Activated CD8-positive, alpha-beta memory T cell treated with anti-CD3 and anti-CD28 coated beads, Interleukin-2, amount 50 U/mL, for 24 hours (primary cell): ENCODE data around the gene HOXC11.

ENCODE experiments used
- DNase-seq: peaks from one replicate; pipeline ENCODE4 v3.0.0-alpha.2; 2020; ENCODE audit errors: extremely low read depth

The HOXC11 gene

GRCh38 chr12:53942467-53942997 is 30.4 kb upstream of the HOXC11 start:
- DNase-seq = no peak

GRCh38 chr12:53944209-53944608 is 28.7 kb upstream of the HOXC11 start:
- no peak for DNase-seq

DNA sequence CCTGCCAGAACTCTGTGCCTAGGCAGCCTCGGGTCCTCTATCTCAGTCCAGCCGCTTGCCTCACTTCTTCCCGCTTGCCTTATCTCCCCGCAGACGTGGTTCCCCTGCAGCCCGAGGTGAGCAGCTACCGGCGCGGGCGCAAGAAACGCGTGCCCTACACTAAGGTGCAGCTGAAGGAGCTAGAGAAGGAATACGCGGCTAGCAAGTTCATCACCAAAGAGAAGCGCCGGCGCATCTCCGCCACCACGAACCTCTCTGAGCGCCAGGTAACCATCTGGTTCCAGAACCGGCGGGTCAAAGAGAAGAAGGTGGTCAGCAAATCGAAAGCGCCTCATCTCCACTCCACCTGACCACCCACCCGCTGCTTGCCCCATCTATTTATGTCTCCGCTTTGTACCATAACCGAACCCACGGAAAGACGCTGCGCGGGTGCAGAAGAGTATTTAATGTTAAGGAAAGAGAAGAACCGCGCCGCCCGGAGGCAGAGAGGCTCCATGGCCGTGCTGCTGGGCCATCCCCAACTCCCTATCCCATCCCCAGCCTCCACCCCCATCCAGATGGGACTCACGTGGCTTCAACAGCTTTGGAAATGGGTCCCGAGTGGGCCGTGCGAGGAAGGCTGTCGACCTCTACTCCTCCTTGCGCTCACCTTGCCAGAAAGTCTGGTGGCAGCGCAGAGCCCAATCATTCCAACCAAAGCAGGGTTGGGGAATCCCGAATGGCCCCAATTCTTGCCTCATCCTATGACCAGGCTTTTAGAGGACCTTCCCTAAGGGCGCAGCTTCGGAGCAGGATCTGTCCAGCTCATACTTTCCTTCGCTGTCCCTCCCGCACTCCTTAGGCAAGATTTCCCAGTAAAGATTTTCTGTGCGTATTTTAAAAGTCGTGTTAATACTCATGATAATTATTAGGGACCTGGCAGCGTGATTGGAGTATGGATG is 27.7 kb upstream of the HOXC11 start:
- no peak for DNase-seq

DNA sequence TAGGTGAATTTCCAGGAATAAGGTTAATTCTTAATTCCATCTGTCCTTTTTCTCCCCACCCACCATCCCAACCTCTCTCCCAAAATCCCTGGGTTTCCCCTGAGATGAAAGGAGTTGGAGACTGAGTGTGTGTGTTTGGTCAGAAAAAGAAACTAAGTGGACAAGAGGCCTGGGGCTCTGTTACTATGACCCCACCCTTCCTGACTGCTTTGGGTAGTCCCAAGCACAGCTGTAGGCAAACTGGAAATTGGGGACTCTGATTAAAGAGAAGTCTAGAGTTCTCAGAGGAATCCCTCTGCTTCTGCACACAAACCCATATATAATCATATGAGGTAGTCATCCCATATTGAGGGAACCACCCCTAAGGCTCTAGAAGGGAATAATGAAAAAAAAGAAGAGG is 25.2 kb upstream of the HOXC11 start:
- no peak for DNase-seq

DNA sequence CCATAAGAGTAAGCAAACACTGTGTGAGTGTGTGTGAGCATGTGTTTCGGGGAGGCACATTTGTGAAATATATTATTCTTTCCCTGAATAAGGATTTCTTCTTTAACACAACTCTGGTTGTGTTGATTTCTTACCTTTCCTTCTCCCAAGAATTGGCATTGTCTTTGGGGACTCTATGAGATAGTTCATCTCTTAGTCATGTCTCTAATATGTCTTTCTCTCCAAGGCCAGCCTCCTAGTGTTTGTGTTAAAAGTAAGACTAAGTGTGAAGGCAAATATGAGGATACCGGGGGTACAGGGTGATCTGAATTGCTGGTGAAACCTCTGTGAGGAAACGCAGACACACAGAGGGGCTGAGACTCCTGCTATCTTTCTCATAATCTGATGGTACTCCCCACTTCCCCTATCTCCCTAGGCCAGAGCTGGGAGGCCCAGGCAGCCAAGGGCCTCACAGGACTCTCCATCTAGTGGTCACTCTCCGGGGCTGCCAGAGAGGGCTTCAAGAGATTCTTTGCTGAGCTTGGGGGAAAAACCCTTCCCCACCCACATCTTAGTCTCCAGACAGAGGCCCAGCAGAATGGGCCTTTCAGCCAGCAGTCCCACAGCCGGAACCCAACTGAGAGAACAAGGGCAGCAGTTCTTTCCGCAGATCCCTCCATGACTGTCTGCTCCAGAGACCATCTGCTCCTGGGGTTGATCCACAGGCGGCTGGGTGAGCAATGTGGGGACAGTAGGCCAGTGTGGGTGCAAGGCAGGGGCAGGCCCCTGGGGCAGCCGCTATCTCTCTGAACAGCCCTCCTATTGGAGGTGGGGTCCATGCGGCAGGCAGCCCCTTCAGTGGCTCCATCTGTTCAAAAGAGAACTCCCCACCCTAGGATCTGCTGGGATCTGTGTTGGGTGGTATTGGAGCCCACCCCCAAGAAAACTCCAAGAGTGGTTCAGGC is 24.0 kb upstream of the HOXC11 start:
- no peak for DNase-seq

DNA sequence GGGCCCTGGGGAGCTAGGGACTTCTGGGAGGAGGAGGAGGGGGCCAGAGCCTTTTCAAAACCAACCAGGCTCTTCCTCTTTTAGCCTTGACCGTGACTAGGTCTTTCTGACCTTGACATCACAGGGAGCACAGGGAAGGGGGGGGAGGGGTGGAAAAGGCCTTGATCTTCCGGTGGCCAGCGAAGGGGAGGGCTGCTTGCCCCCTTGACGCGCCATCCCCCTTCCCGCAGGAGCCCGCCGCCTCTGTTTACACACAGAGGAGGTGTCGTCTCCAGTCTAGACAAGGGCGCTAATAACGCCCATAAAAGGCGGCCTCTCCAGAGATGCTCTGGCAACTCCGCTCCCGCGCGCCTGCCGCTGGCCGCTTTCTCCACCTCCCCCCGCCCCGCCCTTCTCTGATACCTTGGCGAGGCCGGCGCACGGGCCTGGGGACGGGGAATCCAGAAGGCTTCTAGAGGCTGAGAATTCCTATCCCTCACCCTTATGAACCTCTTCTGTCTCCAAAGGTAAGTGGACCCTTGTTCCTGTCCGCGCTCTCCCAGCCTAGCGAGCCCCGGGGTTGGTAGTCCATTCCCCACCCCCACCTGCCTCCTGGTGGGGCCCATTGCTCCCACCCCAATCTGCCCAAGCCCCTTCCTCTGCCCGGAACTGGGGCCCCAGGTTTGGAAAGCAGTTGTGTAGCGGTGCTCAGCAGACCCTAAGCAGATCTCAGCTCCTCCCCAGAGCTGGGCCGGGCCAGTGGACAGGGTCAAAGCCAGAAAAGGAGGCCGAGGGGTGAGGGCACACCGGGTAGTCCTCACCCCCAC is 23.1 kb upstream of the HOXC11 start:
- DNase-seq = no peak

GRCh38 chr12:53950437-53950773 is 22.5 kb upstream of the HOXC11 start:
- DNase-seq = no peak

GRCh38 chr12:53950789-53951576 is 21.9 kb upstream of the HOXC11 start:
- DNase-seq = no peak

GRCh38 chr12:53951577-53952334 is 21.2 kb upstream of the HOXC11 start:
- no peak for DNase-seq

GRCh38 chr12:53952335-53952694 is 20.6 kb upstream of the HOXC11 start:
- DNase-seq = no peak

GRCh38 chr12:53952871-53953734 is 19.8 kb upstream of the HOXC11 start:
- no peak for DNase-seq

DNA sequence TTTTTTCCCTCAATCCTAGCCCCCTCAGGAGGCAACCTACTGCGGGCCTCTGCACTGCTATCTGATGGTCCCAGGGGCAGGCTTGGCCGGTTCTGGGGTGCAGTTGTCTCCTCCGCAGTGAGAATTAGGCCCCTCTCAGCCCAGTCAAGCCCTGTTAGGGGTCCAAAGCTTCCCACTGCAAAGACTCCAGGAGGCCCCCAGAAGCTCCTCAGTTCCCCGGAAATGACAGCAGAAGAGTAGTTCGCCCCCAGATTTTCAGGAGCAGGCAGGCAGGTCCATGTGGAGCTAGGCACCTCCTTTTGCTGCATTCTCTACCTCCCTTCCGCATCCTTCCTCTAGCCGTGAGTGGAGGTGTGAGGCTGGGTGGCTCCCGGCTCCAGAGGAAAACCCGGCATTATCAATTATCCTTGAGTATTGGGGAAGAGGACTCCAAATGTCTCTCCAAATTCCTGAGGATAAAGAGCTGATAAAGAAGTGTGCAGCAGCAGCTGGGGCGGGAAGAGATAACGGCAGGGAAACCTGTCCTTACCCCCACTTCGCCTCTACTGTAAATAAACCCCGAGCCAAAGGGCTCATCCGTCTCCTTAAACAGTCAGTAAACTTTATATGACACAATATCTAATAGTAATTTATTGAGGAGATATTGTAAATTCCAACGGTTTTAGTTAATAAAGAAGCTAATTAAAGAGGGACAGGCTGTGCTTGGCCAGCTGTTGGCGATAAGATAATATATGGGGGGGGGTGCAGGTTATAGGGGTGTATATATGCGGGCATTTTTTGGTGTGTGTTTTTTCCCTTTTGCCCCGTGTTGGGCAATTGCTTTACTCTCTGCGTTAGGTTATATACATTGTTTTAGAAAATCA is 18.9 kb upstream of the HOXC11 start:
- DNase-seq = no peak

- no peak for DNase-seq
These were observed 18.3 kb upstream of the HOXC11 start, which contains the start of gene HOXC12 for GRCh38 chr12:53954694-53955035. Gene HOXC12 (plus strand): TSS chr12:53954903. CDS start chr12:53954930, 27 bp downstream.

DNA sequence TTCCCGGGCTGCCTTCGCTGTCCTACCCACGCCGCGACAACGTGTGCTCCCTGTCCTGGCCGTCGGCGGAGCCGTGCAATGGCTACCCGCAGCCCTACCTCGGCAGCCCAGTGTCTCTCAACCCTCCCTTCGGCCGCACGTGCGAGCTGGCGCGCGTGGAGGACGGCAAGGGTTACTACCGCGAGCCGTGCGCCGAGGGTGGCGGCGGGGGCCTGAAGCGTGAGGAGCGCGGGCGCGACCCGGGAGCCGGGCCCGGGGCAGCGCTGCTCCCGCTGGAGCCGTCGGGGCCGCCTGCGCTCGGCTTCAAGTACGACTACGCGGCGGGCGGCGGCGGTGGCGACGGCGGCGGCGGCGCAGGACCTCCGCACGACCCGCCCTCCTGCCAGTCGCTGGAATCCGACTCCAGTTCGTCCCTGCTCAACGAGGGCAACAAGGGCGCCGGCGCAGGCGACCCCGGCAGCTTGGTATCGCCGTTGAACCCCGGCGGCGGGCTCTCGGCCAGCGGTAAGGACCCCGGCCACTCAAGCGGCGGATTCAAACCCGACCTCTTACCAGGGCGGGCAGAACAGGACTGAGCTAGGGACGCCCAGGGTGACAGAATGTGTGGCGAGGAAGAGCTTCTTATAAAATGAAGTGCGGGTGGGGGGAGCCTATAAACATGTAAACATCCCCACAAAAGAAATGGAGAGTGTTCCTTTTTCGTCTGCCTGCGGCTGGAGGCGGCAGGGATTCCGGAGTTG is 17.7 kb upstream of the HOXC11 start:
- DNase-seq = no peak

DNA sequence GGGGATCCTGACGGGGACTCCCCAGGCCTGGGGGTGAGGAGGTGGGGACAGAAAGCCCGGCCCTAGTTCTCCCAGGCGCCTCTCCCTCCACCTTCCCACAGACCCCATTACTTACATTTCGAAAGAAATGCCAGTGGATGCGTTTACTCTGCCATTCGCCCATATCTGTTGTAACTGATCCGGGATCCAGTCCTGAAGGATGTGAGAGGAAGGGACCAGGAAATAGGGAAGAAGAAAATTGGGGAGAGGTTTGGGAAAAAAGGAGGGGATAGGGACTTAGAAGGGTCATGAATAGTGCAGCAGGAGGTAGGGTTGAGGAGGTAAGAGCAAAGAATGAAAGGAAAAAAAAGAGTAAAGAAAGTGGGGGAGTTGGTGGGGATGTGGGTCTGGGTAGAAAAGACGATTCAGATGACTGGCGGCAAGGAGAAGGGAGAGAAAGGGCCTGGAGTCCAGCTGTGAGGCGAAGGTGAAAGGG is 17.1 kb upstream of the HOXC11 start:
- no peak for DNase-seq

GRCh38 chr12:53956251-53956887 is 16.6 kb upstream of the HOXC11 start:
- DNase-seq = no peak
